ENCODE results near the gene CFAP210.
A peak's percentile ranks its signal among the peaks of the same experiment; 100 is the strongest.

CFAP210 gene

DNA sequence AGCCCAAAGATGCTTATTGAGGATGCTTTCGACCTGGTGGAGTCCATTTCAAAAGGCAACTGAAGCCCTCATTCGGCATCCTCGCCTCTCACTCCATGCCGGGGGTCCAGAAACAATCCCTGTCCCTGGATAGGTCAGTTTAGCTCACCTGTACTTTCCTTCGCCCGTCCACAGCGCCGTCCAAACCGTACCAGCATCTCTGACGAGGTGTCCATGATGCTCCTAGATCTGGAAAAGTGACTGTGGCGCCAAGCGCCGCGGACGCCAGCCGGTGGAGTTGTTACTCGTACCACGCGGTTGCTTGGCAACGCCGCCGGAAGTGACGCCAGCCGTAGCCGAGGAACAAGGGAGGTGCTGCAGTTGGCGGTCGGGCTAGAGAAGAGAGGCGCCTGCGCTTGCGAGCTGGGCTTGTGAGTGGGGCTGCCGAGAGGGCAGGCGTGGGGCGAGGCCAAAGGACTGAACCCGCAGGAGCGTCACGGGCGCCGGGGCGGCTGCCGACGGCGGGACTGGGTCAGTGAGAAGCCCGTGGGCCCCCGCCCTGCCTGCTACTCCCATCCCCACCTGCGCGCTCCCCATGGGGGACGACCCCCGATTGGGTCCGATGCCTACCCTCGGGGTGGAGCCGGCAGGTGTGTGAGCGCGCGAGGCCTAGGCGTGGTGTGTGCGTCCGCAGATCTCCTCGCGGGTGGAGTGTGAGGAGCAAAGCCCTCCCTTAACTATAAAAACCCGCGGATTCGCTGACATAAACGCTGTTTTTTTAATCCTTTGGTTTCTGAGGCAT lies at the start of gene CFAP210, which contains the start of gene PHOSPHO2:
Gene CFAP210, minus strand, starts transcription at position 293 of the 781 bp plus-strand sequence. Its CDS starts 78 bp downstream, at position 215.
Gene PHOSPHO2, plus strand, starts transcription at position 357 of the 781 bp plus-strand sequence. CDS start 6,503 bp downstream, outside the sequence.
- DNase-seq, result peak; percentile 99

- DNase-seq, result no peak
Measured at GRCh38 chr2:169743549-169743948, 49.3 kb upstream of the CFAP210 start.

DNA sequence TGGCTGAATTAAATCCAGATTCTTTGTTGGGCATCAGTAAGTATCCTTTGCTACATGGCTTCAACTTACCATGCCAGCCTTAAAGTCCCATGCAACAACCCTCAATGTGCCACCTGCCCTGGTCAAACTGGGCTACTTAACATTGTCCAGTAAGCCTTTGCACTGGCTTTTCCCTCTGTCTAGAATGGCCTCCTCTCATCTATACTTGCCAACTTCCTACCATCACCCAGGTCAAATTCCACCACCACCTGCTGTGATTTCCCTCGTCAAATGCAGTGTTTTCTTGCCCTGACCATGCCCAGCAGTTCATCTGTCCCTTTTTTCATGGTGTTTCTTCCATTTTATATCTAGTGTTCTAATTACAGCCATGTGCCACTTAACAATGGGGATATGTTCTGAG lies 45.1 kb upstream of the CFAP210 start:
- DNase-seq, result no peak

- no peak for DNase-seq
Measured at GRCh38 chr2:169738566-169739229, 44.5 kb upstream of the CFAP210 start.

DNA sequence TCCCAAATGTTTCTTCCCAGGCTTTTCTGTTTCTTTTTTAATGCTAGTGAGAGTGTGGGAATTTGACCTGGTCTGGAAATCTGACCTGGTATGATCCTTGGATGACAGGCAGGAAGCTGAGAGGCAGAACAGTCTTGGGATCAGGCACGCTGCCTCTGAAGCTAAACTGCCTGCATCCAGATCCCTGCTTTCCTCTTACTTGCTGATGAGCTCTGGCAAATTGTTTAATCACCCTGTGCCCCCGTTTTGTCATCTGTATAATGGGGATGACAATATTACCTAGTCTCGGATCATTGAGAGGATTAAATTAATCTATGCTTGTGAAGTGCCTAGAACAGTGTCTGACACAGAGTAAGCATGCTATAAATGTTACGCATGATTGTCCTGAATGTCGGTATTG lies 42.7 kb upstream of the CFAP210 start:
- no peak for DNase-seq

GRCh38 chr2:169735623-169736022 lies 41.4 kb upstream of the CFAP210 start:
- no peak for DNase-seq

DNA sequence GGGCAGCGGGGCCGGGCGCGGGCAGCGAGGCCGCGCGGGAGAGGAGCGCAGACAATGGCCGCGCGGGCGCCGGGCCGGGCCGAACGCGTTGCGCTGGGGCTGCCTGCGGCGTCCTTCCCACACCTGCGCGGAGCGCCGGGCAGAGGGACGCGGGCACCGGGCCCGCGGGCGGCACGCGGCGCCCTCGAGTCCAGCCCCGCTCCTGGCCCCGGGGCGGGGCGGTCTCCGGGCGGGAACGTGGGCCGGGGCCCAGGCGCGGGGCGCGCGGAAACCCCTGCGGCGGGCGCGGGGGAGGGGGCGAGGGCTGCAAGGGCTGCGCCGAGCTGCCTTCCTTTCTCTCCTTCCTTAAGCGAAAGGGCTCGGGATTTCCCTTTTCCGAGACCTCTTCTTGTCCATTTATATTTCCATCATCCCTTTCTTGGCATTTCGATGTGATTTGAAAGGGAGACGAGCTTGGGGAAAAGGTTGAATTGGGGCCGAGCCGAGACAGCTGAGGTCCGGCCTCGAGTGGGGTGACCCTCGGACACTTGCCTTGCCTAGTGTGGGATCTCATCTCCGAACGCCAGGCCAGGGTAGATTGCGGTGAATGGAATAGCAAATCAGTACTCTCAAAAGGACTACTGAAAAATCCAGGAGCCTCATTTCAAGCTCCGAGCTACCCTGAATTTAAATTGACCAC lies 40.1 kb upstream of the CFAP210 start:
- peak in 1 of 2 donors; percentile 40 for DNase-seq

GRCh38 chr2:169732583-169733358 lies 38.6 kb upstream of the CFAP210 start:
- no peak for DNase-seq

DNA sequence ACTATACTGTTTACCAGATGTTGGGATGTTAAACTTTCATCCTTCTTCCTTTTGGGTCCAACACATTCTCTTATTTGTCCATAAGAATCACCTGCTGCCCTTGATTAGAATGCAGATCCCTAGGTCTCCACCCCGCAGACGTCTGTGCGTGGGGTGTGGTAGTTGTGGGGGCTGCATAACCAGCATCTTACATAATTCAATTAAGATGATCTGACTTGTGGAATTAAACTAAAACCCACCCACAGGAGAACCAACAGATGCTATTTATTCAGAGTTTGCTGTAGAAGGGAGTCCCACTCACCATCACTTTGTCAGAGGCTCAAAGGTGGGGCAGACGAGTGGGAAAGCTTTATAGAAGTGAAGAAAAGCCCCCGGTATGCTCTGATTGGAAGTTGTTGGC lies 37.9 kb upstream of the CFAP210 start:
- DNase-seq, result no peak

- no peak for DNase-seq
Measured at GRCh38 chr2:169729274-169729605, 35.0 kb upstream of the CFAP210 start.

DNA sequence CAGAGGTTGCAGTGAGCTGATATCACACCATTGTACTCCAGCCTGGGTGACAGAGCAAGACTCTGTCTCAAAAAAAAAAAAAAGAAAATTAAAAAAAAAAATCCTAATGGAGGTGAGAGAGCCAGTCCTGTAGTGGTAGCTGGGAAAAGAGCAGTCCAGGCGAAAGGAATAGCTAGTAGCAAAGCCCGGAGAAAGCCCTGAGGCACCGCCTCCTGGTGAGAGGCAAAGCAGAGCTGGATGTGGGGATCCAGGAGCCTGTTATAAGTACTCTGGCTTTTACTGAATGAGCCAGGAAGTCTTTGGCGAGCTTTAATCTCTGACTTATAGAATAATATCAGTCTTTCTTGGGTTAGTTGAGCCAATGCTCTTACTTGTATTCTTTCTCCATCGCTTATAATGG lies 32.9 kb upstream of the CFAP210 start:
- no peak for DNase-seq

DNA sequence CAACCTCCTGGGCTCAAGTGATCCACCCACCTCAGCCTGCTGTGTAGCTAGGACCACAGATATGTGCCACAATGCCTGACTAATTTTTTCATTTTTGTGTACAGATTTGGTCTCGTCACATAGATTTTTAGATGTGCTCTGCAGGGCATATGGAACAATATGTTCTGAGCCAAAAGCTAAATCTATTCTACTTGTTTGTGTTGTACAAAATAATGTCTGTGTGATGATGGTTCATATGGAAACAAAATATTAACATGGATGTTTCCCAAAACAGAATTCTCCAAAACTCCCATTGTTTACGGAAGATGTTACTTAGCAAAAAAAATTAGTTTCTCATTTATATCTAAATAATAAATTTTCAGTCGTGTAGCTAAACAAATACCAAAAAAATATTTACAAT lies 26.8 kb upstream of the CFAP210 start:
- DNase-seq, result no peak

GRCh38 chr2:169718930-169719504 lies 24.8 kb upstream of the CFAP210 start:
- DNase-seq, result no peak

GRCh38 chr2:169717691-169718063 lies 23.5 kb upstream of the CFAP210 start:
- DNase-seq, result no peak

- no peak for DNase-seq
Measured at GRCh38 chr2:169716938-169717690, 22.9 kb upstream of the CFAP210 start.

DNA sequence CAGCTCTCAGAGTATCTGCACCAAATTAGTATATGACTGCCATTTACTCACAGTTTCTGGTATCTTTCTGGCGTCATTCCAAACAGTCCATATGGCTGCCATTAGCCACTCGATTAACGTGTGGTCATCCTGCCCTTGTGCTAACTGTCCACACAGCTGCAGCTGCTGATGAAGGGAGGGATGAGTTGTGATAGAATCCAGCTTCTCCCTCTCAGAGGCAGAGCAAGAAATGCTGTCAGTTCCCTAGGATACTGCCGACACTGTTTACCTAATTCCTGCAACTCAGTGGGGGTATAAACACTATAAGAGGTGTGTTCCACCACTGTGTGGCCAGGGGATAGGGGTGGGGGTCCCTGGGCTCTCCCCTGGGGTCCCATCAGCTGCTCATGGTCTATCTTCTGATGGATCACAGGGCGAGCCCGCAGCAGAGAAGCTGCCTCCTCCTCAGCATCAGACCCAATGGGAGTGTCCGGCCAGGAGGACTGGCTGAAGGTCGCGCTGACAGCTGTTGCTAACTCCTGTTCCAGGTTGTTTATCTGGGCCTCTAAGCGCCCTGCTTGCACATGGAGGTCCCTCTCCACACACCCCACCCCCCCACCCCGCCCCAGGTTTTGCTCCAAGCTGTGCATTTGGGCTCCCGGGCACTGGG lies 22.2 kb upstream of the CFAP210 start:
- DNase-seq, result no peak

GRCh38 chr2:169715379-169716237 lies 21.4 kb upstream of the CFAP210 start:
- no peak for DNase-seq

- no peak for DNase-seq
Measured at GRCh38 chr2:169714699-169715098, 20.5 kb upstream of the CFAP210 start.

DNA sequence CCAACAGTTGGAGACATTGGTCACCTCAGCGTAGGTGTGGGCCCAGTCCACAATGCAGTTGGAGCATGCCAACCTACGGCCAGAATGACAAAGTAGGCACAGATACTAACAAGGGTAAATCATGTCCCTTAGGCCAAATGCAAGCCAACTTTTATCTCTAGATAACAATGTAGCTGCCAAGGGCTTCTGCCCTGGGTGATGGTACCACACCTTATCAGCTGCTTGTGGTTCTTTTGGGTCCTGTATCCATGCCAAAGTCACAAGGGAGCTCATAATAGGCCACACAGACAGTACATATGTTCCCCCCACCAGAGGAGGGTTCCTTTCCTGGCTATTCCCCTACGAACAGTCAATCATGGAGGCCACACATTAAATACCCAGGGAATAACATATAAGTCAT lies 19.1 kb upstream of the CFAP210 start:
- DNase-seq, result no peak

DNA sequence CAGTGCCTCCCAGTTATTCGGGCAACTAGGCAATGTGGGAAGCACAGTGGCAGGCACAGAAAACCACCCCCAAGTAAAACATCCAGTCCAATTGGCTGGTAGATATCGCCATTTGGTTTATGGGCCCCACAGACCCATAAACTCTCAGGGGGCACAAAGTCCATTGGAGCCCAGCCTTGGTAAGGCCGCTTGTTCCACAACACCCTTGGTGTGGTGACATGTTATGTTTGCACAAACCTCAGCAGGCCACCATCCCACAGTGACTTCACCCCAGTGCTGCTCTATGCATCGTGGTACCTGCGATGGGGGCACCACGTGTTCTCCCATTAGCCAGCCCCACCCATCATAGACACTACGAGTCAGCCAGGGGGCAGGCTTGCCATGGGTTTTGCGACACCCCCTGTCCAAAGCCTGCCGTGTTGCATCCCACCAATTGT lies 18.6 kb upstream of the CFAP210 start:
- no peak for DNase-seq

All from stimulated activated CD4-positive, alpha-beta T cell treated with anti-CD3 and anti-CD28 coated beads, Interleukin-2, amount 100 ng/mL, for 24 hours (primary cell).